IMR-90 (cell line): ENCODE measurements around the gene ABCA3. TPM values are rescaled to one million over a fixed set of nuclear protein-coding genes. Genes with fewer than 3 reads are reported as not detected.

Experiments
- ATAC-seq: fragments of 200-7000 bp; cut with Tn5 transposase; 2 replicates; pipeline ENCODE4 v1.9.1; 2020; ENCODE audit warnings: low read depth, mild to moderate bottlenecking, moderate library complexity
- BruUV-seq: library from RNA; stranded (reverse); fragments of 400-500 nt; replicated peaks from 2 replicates; lab custom pipeline; 2021; lab: Mats Ljungman, UMichigan
- CTCF ChIA-PET: fragments of 300-600 bp; formaldehyde crosslinking; extraction: SDS; loops from one replicate; lab custom pipeline; 2021; ENCODE audit warnings: antibody characterized with exemption; lab: Yijun Ruan, JAX
- POLR2A ChIA-PET: fragments of 300-600 bp; sonication (Branson Sonifier 250); formaldehyde crosslinking; loops from one replicate; lab custom pipeline; 2022; ENCODE audit warnings: antibody characterized with exemption; ENCODE audit not compliant: unreplicated experiment; lab: Charles Lee
- DNase-seq: peaks from one replicate; pipeline ENCODE4 v3.0.0; 2013
- H2AFZ ChIP-seq: replicated peaks from 2 replicates; pipeline ENCODE3; 2013; ENCODE audit warnings: low read length, mild to moderate bottlenecking; ENCODE audit not compliant: poor library complexity
- H2AK5ac ChIP-seq: 2 replicates; pipeline ENCODE4 v1.6.1; 2013; ENCODE audit warnings: low read depth, low read length, inconsistent platforms
- H2AK9ac ChIP-seq: replicated peaks from 2 replicates; pipeline ENCODE3; 2013; ENCODE audit warnings: mild to moderate bottlenecking, low read depth, low read length, moderate library complexity; ENCODE audit not compliant: poor library complexity
- H2BK120ac ChIP-seq: 2 replicates; pipeline ENCODE4 v1.6.1; 2013; ENCODE audit warnings: low read depth, low read length, inconsistent platforms
- H2BK15ac ChIP-seq: 3 replicates; pipeline ENCODE4 v1.6.1; 2013; ENCODE audit warnings: low read depth, low read length, inconsistent platforms
- H2BK20ac ChIP-seq: 2 replicates; pipeline ENCODE4 v1.6.1; 2013; ENCODE audit warnings: low read depth, mild to moderate bottlenecking, inconsistent platforms, low read length, moderate library complexity
- H2BK5ac ChIP-seq: 2 replicates; pipeline ENCODE4 v1.6.1; 2013; ENCODE audit warnings: mild to moderate bottlenecking, low read depth, low read length, inconsistent platforms; ENCODE audit not compliant: poor library complexity, severe bottlenecking
- H3K14ac ChIP-seq: replicated peaks from 2 replicates; pipeline ENCODE4 v1.6.1; 2013; ENCODE audit warnings: low read depth, low read length, inconsistent platforms
- H3K18ac ChIP-seq: 2 replicates; pipeline ENCODE4 v1.6.1; 2013; ENCODE audit warnings: low read depth, low read length, control low read depth
- H3K23ac ChIP-seq: 2 replicates; pipeline ENCODE4 v1.6.1; 2013; ENCODE audit warnings: low read depth, low read length, inconsistent platforms
- H3K27ac ChIP-seq: 2 replicates; pipeline ENCODE4 v1.5.1; 2013; ENCODE audit warnings: mild to moderate bottlenecking, control low read depth, low read length; ENCODE audit not compliant: insufficient read depth
- H3K27me3 ChIP-seq: 2 replicates; pipeline ENCODE4 v1.6.1; 2013; ENCODE audit warnings: low read length; ENCODE audit not compliant: control insufficient read depth, insufficient read depth
- H3K36me3 ChIP-seq: 2 replicates; pipeline ENCODE4 v1.6.1; 2013; ENCODE audit warnings: low read length, mixed read lengths; ENCODE audit not compliant: control insufficient read depth, insufficient read depth
- H3K4ac ChIP-seq: 2 replicates; pipeline ENCODE4 v1.6.1; 2013; ENCODE audit warnings: low read depth, low read length, inconsistent platforms
- H3K4me1 ChIP-seq: 2 replicates; pipeline ENCODE4 v1.6.1; 2013; ENCODE audit warnings: low read length, mixed read lengths; ENCODE audit not compliant: control insufficient read depth, insufficient read depth
- H3K4me2 ChIP-seq: 2 replicates; pipeline ENCODE4 v1.6.1; 2013; ENCODE audit warnings: low read depth, mild to moderate bottlenecking, control low read depth, low read length, moderate library complexity
- H3K4me3 ChIP-seq: 2 replicates; pipeline ENCODE4 v1.5.1; 2013; ENCODE audit warnings: low read depth, mild to moderate bottlenecking, control low read depth, low read length, moderate library complexity; ENCODE audit not compliant: insufficient read depth
- H3K56ac ChIP-seq: 2 replicates; pipeline ENCODE4 v1.6.1; 2013; ENCODE audit warnings: low read length, inconsistent platforms; ENCODE audit not compliant: insufficient read depth; ENCODE audit errors: extremely low read depth
- H3K79me1 ChIP-seq, 2 experiments: 2 replicates each; pipeline ENCODE4 v1.6.1; 2013; ENCODE audit warnings: low read length in 2 of 2, inconsistent platforms in 1 of 2, low read depth in 1 of 2
- H3K9ac ChIP-seq: 2 replicates; pipeline ENCODE4 v1.6.1; 2013; ENCODE audit warnings: low read depth, low read length, control low read depth
- H3K9me1 ChIP-seq: 2 replicates; pipeline ENCODE4 v1.6.1; 2013; ENCODE audit warnings: low read length, inconsistent platforms; ENCODE audit not compliant: insufficient read depth
- H3K9me3 ChIP-seq: 2 replicates; pipeline ENCODE4 v1.6.1; 2013; ENCODE audit warnings: low read length; ENCODE audit not compliant: control insufficient read depth, insufficient read depth
- H4K20me1 ChIP-seq: 2 replicates; pipeline ENCODE4 v1.6.1; 2013; ENCODE audit warnings: low read length, inconsistent platforms; ENCODE audit not compliant: insufficient read depth
- H4K5ac ChIP-seq: 2 replicates; pipeline ENCODE4 v1.6.1; 2013; ENCODE audit warnings: mild to moderate bottlenecking, low read depth, low read length, control low read depth
- H4K8ac ChIP-seq, 2 experiments: 2 replicates each; pipeline ENCODE4 v1.6.1; 2013; ENCODE audit warnings: low read depth in 2 of 2, low read length in 2 of 2, control low read depth in 1 of 2, inconsistent platforms in 1 of 2
- H4K91ac ChIP-seq: 2 replicates; pipeline ENCODE4 v1.6.1; 2013; ENCODE audit warnings: low read depth, low read length, inconsistent platforms; ENCODE audit not compliant: insufficient read depth
- CEBPB ChIP-seq: IDR thresholded peaks from 2 replicates; pipeline ENCODE4 v1.6.1; 2012; ENCODE audit warnings: low read depth, low read length, improper control_type of control experiment
- FOS ChIP-seq: fragments of 150-350 bp; IDR thresholded peaks from 2 replicates; pipeline ENCODE4 v1.6.1; 2016; ENCODE audit warnings: low read depth, low read length
- MAZ ChIP-seq: IDR thresholded peaks from 2 replicates; pipeline ENCODE4 v1.6.1; 2012; ENCODE audit warnings: low read depth, mild to moderate bottlenecking, low read length, improper control_type of control experiment, moderate library complexity, borderline replicate concordance
- MXI1 ChIP-seq: IDR thresholded peaks from 2 replicates; pipeline ENCODE4 v1.6.1; 2012; ENCODE audit warnings: low read depth, mild to moderate bottlenecking, low read length, moderate library complexity, borderline replicate concordance
- POLR2A ChIP-seq: IDR thresholded peaks from 2 replicates; pipeline ENCODE4 v1.6.1; 2012; ENCODE audit warnings: mild to moderate bottlenecking, low read depth, low read length
- RCOR1 ChIP-seq: IDR thresholded peaks from 2 replicates; pipeline ENCODE4 v1.6.1; 2012; ENCODE audit warnings: mild to moderate bottlenecking, low read length, improper control_type of control experiment; ENCODE audit not compliant: insufficient replicate concordance
- WGBS, 2 experiments: methylation state at CpG; one replicate each; pipeline versions ENCODE4 v1.1.5 to v1.1.7; 2013; ENCODE audit warnings: missing lambda C conversion rate in 2 of 2; ENCODE audit not compliant: insufficient read length in 1 of 2; ENCODE audit errors: extremely low coverage in 2 of 2; 5-methylcytosine and 5-hydroxymethylcytosine counted together
- dilution Hi-C: fragments of 300-500 bp; cut with HindIII; formaldehyde crosslinking; loops from one replicate; pipeline ENCODE4 v1.14.3; 2018; ENCODE audit warnings: low sequenced_read_pairs; ENCODE audit not compliant: unreplicated experiment
- in situ Hi-C: fragments of 300-500 bp; cut with MboI; formaldehyde crosslinking; loops from 3 replicates; pipeline ENCODE4 v1.14.3; 2019; ENCODE audit warnings: low sequenced_read_pairs, inconsistent platforms, mixed read lengths
- intact Hi-C: fragments of 100-400 bp; cut with micrococcal nuclease; formaldehyde crosslinking; loops from 2 replicates; pipeline ENCODE4 v1.10.0; 2022
- polyA plus RNA-seq, 3 experiments: library from polyadenylated mRNA; depleted of rRNA; stranded (reverse); fragments of >200 nt; gene quantifications; 2 replicates each; pipeline ENCODE4 v1.2.3, GENCODE V29; 2012; ENCODE audit warnings: low replicate concordance in 1 of 3
- total RNA-seq: library from RNA; depleted of rRNA; stranded (reverse); fragments of >200 nt; gene quantifications from 2 replicates; pipeline ENCODE4 v1.2.3, GENCODE V29; 2012
- TF ChIP-seq, protein P1 (sequence below): fragments of 150-350 bp; IDR thresholded peaks from 2 replicates; pipeline ENCODE4 v1.6.1; 2017; ENCODE audit warnings: mild to moderate bottlenecking, antibody characterized with exemption, low read length, low read depth

Gene ABCA3
- total and polyA plus RNA-seq, 2 of the 4 experiments (the other 2 are of a cell fraction), result 0.18 to 0.22 TPM

DNA sequence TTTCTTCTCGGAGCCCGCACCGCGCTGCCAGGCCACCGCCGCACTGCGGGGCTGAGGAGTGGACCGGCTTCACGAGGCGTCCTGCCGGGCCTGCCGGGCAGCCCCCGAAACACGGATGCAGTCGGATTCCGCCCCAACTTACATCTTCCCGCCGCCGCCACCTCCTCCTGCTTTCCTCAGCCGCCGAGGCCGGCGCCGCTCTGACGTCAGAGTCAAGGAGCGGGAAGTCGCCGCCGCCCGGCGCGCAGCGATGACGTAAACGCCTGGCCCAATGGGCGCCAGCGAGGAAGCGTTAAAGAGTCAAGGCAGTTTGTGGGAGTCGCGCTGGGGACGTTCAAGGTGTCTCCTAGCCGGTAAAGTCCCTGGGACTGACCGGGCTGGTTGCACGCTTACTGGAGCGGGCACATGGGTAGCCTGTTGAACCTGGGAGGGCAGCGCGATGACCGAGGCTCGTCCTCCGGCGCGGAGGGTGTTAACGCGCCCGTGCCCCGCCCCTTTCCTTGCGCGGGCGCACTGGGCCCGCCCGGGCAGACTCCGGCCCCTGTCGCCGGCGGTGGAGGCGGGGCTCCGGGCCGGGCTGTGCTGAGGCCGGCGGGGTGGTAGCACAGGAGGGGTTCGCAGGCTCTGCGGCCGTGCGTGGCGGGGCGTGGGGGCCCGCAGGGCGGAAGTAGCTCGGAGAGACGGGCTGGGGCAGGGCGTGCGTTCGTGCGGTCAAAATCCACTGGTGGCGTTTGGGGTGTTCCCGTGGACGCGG, 72.4 kb downstream of the ABCA3 start, which contains the start of gene RNPS1:
Gene RNPS1 (minus strand): TSS at position 214 of the 754 bp plus-strand sequence. CDS start 3,483 bp downstream, outside the sequence.
- Histone ChIP-seq H3K23ac (peak within 1 kb of the TSS; percentile 99), H3K27ac (peak within 1 kb of the TSS; percentile 84), H2BK15ac (peak within 1 kb of the TSS; percentile 94; the same call in 2 of the 3 replicates), H2BK120ac (peak within 1 kb of the TSS; percentile 99), H4K20me1 (peaks cover 62% of the 10 kb centered on the region), H3K9me3 (no peaks in the 10 kb centered on the region), H4K5ac (peak within 1 kb of the TSS; percentile 94), H3K4me3 (peak within 1 kb of the TSS; percentile 60), H2BK5ac (peak within 1 kb of the TSS; percentile 98), H3K79me1 (peaks cover 6 to 50% of the 10 kb centered on the region in 2 experiments; a peak in 3 of 4 replicates), H3K36me3 (peaks cover 15% of the 10 kb centered on the region), H3K14ac (peak within 1 kb of the TSS; percentile 100), H3K4me2 (peak within 1 kb of the TSS; percentile 92), H3K4ac (peak within 1 kb of the TSS; percentile 100), H2AK9ac (peak within 1 kb of the TSS; percentile 99), H4K8ac (peak within 1 kb of the TSS; percentile 87 to 100), H3K56ac (peak within 1 kb of the TSS; percentile 97), H4K91ac (peak within 1 kb of the TSS; percentile 100), H2AFZ (peak within 1 kb of the TSS; percentile 100), H3K18ac (peak within 1 kb of the TSS; percentile 83), H2AK5ac (peak within 1 kb of the TSS; percentile 72), H2BK20ac (peak within 1 kb of the TSS; percentile 80; the same call in 1 of the 2 replicates), H3K4me1 (peaks cover 8% of the 10 kb centered on the region), H3K9ac (peak within 1 kb of the TSS; percentile 92), H3K27me3 (no peaks in the 10 kb centered on the region), H3K9me1 (peaks cover 13% of the 10 kb centered on the region)
- POLR2A ChIA-PET, result no interaction called here
- CTCF ChIA-PET, result no interaction called here
- DNase-seq (peak; percentile 94), ATAC-seq (peak; percentile 96)
- intact Hi-C loops, result loop anchor here (2.0 kb wide), 1 partner anchor 161 kb away; the partner anchor contains the start of gene CCNF
- 0% methylated on average over 42 of the region's 88 CpGs; no CpG with 5 or more reads in 1 of the 2 experiments for WGBS, 2 experiments
- dilution Hi-C loops, result no loop called here
- TF ChIP-seq MXI1, result peak; percentile 75; the same call in 1 of the 2 replicates
- TF ChIP-seq RCOR1, result no peak
- TF ChIP-seq CEBPB, result peak; percentile 44
- TF ChIP-seq POLR2A, result peak; percentile 98
- peak; percentile 78; the same call in 1 of the 2 replicates for TF ChIP-seq MAZ
- TF ChIP-seq FOS, result 0 out of 2 replicates have a peak, but pooled peaks have one; percentile 7
- TF ChIP-seq, protein P1, sequence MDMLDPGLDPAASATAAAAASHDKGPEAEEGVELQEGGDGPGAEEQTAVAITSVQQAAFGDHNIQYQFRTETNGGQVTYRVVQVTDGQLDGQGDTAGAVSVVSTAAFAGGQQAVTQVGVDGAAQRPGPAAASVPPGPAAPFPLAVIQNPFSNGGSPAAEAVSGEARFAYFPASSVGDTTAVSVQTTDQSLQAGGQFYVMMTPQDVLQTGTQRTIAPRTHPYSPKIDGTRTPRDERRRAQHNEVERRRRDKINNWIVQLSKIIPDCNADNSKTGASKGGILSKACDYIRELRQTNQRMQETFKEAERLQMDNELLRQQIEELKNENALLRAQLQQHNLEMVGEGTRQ, result no peak; the same call in 1 of the 2 replicates
- in situ Hi-C loops, result no loop called here
- no TSS peak for BruUV-seq
